ENCODE results near the gene SYTL1.

SYTL1 gene

DNA sequence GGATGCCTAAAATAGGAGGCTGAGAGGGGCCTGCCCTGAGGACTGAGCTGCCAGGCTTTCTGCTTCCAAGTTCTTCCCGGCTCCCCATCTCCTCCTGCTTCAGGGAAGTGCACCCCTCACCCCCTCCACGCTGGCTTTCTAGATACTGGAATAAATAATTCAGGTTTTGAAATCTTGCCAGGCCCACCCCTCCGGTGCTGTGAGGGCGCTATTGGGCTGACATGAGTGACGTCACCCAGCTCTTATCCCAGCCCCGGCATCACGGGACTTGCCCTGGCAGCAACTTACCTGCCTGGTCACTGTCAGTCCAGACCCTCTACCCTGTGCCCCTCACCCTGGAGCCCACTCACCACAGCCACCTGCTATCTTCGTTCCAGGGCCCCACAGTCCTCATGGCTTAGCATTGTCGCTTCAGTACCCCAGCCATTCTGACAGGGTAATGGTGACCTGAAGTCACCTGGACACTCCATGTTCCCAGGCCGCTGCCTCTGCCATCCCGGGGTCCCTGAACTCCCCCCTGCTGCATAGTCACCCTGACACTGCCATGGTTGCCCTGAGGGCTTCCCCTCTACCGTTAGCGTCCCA lies 49.8 kb downstream of the SYTL1 start:
- no peak overlapping the region for H3K27ac ChIP-seq (replicated peaks)
- DNase-seq (ENCODE audit: low read depth in 1 of 2, low spot score in 1 of 2): no peak

DNA sequence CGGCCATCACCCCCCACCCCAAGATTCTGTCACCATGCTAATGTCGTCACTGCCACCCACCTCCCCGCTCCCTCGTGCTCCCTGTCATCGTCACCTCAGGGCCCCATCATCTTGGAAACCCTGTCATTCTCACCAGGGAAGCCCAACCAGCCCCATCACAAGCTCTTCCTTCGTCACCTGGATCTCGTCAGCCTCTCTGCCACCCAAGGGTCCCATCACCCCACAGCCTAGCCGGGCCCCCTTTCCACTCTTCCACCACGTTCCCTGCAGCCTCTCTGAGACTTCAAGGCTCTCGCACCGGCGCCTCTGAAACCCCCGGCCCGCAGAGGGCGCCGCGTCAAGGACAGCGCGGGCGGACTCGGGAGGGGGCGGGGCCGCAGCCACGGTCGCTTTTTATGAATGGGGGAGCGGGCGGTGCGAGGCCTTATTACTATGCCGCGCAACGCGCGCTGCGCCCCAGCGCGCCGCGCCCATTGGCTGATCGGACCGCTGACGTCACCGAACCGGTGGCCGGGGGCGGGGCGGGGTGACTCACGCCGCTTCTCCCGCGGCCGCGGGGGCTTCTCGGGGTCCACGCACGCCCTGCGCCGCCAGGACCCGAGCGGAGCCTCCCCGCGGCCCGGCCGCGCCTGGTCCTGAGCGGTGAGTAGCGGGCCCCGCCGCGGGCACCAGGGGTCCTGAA lies 50.4 kb downstream of the SYTL1 start, which contains the start of gene GPR3:
Gene GPR3, plus strand, starts transcription at position 527 of the 682 bp plus-strand sequence. CDS start 1,177 bp downstream, outside the sequence.
- DNase-seq (ENCODE audit: low read depth in 1 of 2, low spot score in 1 of 2): peak; percentile 87 to 89

More for the DNA sequence above, 49.8 kb downstream of the SYTL1 start:
- peak overlapping the region; percentile 74 for H3K4me3 ChIP-seq (replicated peaks; ENCODE audit: insufficient read depth, low read length)
- no peaks in the 10 kb centered on the region for H3K27me3 ChIP-seq (ENCODE audit: insufficient read depth, poor library complexity, severe bottlenecking)
- no peak for TF ChIP-seq SPI1 (IDR thresholded peaks at IDR 0.05; ENCODE audit: borderline replicate concordance, low read depth)
- TF ChIP-seq GABPA (IDR thresholded peaks at IDR 0.05; ENCODE audit: low read depth): no peak
- TF ChIP-seq, protein P1, sequence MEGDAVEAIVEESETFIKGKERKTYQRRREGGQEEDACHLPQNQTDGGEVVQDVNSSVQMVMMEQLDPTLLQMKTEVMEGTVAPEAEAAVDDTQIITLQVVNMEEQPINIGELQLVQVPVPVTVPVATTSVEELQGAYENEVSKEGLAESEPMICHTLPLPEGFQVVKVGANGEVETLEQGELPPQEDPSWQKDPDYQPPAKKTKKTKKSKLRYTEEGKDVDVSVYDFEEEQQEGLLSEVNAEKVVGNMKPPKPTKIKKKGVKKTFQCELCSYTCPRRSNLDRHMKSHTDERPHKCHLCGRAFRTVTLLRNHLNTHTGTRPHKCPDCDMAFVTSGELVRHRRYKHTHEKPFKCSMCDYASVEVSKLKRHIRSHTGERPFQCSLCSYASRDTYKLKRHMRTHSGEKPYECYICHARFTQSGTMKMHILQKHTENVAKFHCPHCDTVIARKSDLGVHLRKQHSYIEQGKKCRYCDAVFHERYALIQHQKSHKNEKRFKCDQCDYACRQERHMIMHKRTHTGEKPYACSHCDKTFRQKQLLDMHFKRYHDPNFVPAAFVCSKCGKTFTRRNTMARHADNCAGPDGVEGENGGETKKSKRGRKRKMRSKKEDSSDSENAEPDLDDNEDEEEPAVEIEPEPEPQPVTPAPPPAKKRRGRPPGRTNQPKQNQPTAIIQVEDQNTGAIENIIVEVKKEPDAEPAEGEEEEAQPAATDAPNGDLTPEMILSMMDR (IDR thresholded peaks at IDR 0.05; ENCODE audit: insufficient read depth, low read length): no peak
- TF ChIP-seq POLR2AphosphoS5 (IDR thresholded peaks at IDR 0.05; ENCODE audit: low read depth): no peak
- TF ChIP-seq, protein P2, sequence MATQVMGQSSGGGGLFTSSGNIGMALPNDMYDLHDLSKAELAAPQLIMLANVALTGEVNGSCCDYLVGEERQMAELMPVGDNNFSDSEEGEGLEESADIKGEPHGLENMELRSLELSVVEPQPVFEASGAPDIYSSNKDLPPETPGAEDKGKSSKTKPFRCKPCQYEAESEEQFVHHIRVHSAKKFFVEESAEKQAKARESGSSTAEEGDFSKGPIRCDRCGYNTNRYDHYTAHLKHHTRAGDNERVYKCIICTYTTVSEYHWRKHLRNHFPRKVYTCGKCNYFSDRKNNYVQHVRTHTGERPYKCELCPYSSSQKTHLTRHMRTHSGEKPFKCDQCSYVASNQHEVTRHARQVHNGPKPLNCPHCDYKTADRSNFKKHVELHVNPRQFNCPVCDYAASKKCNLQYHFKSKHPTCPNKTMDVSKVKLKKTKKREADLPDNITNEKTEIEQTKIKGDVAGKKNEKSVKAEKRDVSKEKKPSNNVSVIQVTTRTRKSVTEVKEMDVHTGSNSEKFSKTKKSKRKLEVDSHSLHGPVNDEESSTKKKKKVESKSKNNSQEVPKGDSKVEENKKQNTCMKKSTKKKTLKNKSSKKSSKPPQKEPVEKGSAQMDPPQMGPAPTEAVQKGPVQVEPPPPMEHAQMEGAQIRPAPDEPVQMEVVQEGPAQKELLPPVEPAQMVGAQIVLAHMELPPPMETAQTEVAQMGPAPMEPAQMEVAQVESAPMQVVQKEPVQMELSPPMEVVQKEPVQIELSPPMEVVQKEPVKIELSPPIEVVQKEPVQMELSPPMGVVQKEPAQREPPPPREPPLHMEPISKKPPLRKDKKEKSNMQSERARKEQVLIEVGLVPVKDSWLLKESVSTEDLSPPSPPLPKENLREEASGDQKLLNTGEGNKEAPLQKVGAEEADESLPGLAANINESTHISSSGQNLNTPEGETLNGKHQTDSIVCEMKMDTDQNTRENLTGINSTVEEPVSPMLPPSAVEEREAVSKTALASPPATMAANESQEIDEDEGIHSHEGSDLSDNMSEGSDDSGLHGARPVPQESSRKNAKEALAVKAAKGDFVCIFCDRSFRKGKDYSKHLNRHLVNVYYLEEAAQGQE (IDR thresholded peaks at IDR 0.05; ENCODE audit: insufficient replicate concordance, low read depth): no peak

More for the DNA sequence above, 50.4 kb downstream of the SYTL1 start, which contains the start of gene GPR3:
- Histone ChIP-seq H3K27ac (replicated peaks) (no peak within 1 kb of the TSS), H3K4me3 (replicated peaks; ENCODE audit: insufficient read depth, low read length) (peak within 1 kb of the TSS; percentile 74), H3K27me3 (ENCODE audit: insufficient read depth, poor library complexity, severe bottlenecking) (no peaks in the 10 kb centered on the region)
- TF ChIP-seq SPI1 (IDR thresholded peaks at IDR 0.05; ENCODE audit: borderline replicate concordance, low read depth) (no peak), GABPA (IDR thresholded peaks at IDR 0.05; ENCODE audit: low read depth) (no peak), POLR2AphosphoS5 (IDR thresholded peaks at IDR 0.05; ENCODE audit: low read depth) (no peak)
- TF ChIP-seq, protein P2 (IDR thresholded peaks at IDR 0.05; ENCODE audit: insufficient replicate concordance, low read depth): no peak
- TF ChIP-seq, protein P1 (IDR thresholded peaks at IDR 0.05; ENCODE audit: insufficient read depth, low read length): no peak

All from HL-60 (cell line).